ENCODE data around the gene SLC4A3. TPM values are rescaled to one million over a fixed set of nuclear protein-coding genes. Genes with fewer than 3 reads are reported as not detected.

SLC4A3 gene
- total RNA-seq, 1 experiment from 2014 or later = 23.0 TPM

GRCh38 chr2:219658196-219658846 lies 30.9 kb downstream of the SLC4A3 start:
- Histone ChIP-seq H3K4me3 (replicated peaks in 1 of 2; ENCODE audit: low read depth in 1 of 2, low read length in 2 of 2) (no peak overlapping the region), H3K4me1 (ENCODE audit: control insufficient read depth in 1 of 2, insufficient read depth in 2 of 2, low read length in 2 of 2) (peaks cover 0 to 22% of the 10 kb centered on the region in 2 experiments; a peak in 2 of 4 replicates), H3K9me3 (ENCODE audit: control insufficient read depth in 1 of 2, insufficient read depth in 1 of 2, low read depth in 1 of 2, low read length in 2 of 2) (peaks cover 0 to 19% of the 10 kb centered on the region in 2 experiments; a peak in 1 of 4 replicates), H3K79me2 (ENCODE audit: insufficient read depth, low read length) (no peaks in the 10 kb centered on the region), H4K20me1 (ENCODE audit: insufficient read depth) (no peaks in the 10 kb centered on the region), H3K4me2 (ENCODE audit: low read length) (no peak overlapping the region), H3K9me2 (ENCODE audit: insufficient read depth) (no peaks in the 10 kb centered on the region), H3K36me3 (ENCODE audit: control insufficient read depth in 1 of 2, insufficient read depth in 2 of 2, low read length in 2 of 2) (no peaks in the 10 kb centered on the region), H3K9ac (ENCODE audit: low read length) (no peak overlapping the region), H3K27me3 (ENCODE audit: insufficient read depth, low read length) (no peaks in the 10 kb centered on the region), H2AFZ (ENCODE audit: low read depth, low read length, poor library complexity, severe bottlenecking) (no peak overlapping the region), H3K27ac (ENCODE audit: low read depth, low read length) (no peak overlapping the region)
- ChIA-PET RAD21 (ENCODE audit: low non-redundant PET in 1 of 2, low total read pairs in 2 of 2, uncharacterized antibody in 2 of 2, unreplicated experiment in 2 of 2) (no interaction called here), POLR2A (interaction anchor here (1.1 kb wide), 1 partner anchor 31 kb away, joined by 4 read pairs; no protein-coding TSS in a partner anchor), CTCF (no interaction called here)
- intact Hi-C loops (cut with micrococcal nuclease) = no loop called here
- DNase-seq (ENCODE audit: low read depth, low spot score) = no peak
- ATAC-seq = no peak
- BruUV-seq (replicated peaks) = no TSS peak
- no peak for TF ChIP-seq RAD21 (IDR thresholded peaks at IDR 0.05; ENCODE audit: low read depth)
- TF ChIP-seq ATF3 (IDR thresholded peaks at IDR 0.05) = no peak
- no peak for TF ChIP-seq FOSL1 (IDR thresholded peaks at IDR 0.05; ENCODE audit: low read depth)
- TF ChIP-seq EGR1 (IDR thresholded peaks at IDR 0.05; ENCODE audit: low read depth) = no peak
- TF ChIP-seq SIN3A (IDR thresholded peaks at IDR 0.05; ENCODE audit: low read depth) = no peak
- TF ChIP-seq SRF (IDR thresholded peaks at IDR 0.05; ENCODE audit: low read depth) = no peak
- no peak for TF ChIP-seq REST (IDR thresholded peaks at IDR 0.05; ENCODE audit: low read depth)
- no peak for TF ChIP-seq CBX3 (IDR thresholded peaks at IDR 0.05; ENCODE audit: low read depth)
- no peak for TF ChIP-seq ZNF274 (IDR thresholded peaks at IDR 0.05; ENCODE audit: low read depth, low read length)
- no peak for TF ChIP-seq ELF1 (IDR thresholded peaks at IDR 0.05; ENCODE audit: borderline replicate concordance, low read depth)
- no peak for TF ChIP-seq POLR2A (IDR thresholded peaks at IDR 0.05; ENCODE audit: borderline replicate concordance, extremely low read depth, insufficient read depth, insufficient read length)
- TF ChIP-seq EZH2phosphoT487 (IDR thresholded peaks at IDR 0.05; ENCODE audit: borderline replicate concordance) = no peak
- TF ChIP-seq SP1 (IDR thresholded peaks at IDR 0.05; ENCODE audit: low read depth) = no peak
- TF ChIP-seq YY1 (IDR thresholded peaks at IDR 0.05; ENCODE audit: extremely low read depth, insufficient replicate concordance, low read depth, low read length) = no peak
- TF ChIP-seq ZFX (IDR thresholded peaks at IDR 0.05) = no peak
- TF ChIP-seq ZBTB33 (IDR thresholded peaks at IDR 0.05; ENCODE audit: extremely low read depth, insufficient replicate concordance, low read length) = no peak

Data from HCT116 (cell line).